GM18861 (cell line): Measurements from ENCODE around the gene MEGF10.

Experiments
- ATAC-seq: cut with Tn5 transposase; IDR thresholded peaks from one replicate; pipeline ENCODE4 v1.9.1; 2021; ENCODE audit not compliant: unreplicated experiment

Gene MEGF10

DNA sequence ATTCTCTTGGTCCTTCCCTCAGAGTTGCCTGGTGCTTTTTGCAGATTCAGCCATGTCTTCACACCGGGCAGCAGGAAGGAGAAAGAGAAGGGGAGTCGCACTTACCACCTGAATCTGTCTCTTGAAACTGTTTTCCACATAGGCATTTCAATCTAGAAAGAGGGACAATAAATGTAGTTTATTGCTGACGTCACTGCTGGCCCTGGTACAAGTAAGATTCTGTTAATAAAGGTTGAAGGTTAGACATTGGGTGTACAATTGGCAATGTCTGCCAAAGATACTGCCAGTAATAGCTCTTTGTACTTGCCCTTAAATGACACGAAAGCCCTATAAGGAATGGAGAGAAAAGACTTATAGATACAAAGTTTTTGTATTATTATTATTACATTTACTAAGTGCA is 72.8 kb downstream of the MEGF10 start:
- no peak for ATAC-seq

- ATAC-seq = no peak
These were observed 76.4 kb downstream of the MEGF10 start for GRCh38 chr5:127367029-127367428.

DNA sequence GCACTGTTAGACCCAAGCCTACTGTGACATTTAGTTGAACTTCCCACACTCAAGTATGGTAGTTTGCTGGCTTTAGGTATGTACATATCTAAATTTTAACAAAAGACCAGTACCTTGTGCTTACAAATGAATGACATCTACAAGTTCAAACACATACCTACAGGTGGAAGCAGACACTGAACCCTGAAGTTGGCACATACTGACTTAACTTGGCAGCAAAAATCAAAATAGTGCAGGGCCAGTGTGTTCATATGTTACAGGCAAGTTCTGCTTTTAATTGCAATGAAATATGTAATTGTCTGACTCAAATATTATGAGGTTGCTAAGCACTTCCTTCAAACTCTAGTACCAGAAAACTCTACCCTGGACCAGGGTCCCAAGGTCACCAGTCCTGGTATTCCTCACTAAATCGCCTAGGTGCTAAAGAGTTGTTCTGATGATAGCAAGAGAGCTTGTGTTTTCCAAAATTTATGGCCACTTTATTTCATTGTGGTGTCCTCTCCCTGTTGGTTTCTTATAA is 77.4 kb downstream of the MEGF10 start:
- ATAC-seq = no peak

- ATAC-seq = no peak
These were observed 79.2 kb downstream of the MEGF10 start for GRCh38 chr5:127369796-127370195.

DNA sequence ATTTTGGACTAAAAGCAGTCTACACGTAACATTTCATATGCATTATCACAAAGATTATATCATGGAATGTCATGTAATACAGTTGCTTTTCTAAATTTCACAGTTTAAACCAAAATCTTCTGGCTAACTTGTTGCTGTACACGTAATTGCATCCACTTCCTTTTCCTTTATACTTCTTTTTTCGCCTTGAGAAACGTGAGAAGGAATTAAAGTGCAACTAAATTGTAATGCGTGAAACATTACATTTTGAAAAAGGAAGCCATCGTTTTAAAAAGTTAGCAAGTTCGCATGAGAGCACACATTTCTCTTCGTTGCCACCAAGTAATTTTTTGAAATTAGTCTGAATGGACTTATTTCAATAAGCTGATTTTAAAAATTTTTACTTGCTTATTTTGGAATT is 80.0 kb downstream of the MEGF10 start:
- ATAC-seq = no peak

DNA sequence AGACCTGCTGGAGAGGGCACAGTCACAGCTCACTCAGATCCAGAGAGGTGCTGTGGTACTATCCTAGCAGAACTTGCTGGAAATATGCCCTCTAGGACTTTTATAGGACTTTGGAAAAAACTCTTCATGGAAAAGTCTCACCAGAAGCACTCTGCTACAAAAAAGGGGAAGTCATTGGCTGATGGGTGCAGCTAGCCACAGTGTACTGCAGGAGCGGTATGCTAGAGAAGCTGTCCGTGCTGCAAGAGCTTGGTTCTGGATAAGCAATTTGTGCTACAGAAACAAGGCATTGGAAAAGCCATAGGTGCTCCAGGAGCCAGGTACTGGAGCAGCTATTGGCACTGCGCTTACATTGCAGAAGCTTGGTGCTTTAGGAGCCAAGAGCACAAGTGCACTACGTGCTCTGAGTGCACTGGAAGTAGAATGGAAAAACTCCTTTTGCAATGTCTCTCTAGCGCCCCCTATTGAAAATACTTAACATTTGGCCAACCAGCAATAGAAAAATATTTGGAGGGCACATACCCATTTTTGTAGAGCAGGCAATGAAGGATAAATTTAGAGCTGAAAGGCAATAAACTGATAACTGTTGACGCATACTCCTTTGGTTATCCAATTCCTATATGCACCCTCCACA is 83.4 kb downstream of the MEGF10 start:
- ATAC-seq = no peak

GRCh38 chr5:127375124-127375523 is 84.5 kb downstream of the MEGF10 start:
- ATAC-seq = no peak

DNA sequence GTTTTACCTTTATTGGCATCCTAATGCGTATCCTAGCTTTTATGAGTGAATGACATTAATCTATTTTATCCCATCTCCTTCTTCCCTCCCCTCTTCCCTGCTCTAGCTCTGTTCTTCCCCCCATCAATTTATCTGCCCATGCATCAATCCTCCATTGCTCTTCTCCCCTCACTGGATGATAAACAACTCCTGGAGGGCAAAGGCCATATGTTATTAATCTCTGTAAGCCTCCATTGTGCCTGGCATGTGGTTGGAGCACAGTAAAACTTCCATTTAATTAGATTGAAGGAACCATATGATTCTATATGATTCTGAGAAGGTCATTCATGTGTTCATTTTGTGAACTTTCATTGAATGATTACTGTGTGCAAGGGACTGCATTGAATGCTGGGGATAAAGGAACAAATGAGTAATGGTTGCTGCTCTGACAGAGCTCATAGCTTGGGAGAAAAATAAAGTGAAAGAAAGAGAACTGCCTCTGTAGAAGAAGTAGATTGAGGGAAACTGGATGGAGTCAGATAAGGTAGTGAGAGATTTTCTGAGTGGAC is 85.0 kb downstream of the MEGF10 start:
- no peak for ATAC-seq

DNA sequence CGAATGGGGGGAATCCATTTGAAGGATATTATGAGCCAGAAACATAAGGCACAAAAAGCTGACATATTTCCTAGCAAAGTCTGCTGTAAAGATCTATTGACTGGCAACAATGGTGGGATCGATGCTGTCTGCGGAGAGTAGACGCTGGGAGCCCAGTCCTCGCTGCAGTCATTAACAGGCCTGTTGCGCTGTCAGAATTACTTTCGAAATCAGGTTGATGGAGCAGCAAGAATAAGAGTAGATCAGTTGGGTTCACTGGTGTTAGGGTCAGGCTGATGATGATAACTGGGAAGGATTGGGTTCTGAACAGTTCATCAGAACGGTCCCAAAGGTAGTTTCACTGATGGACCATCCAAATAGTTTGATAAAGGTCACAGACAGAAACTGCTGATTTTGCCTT is 87.1 kb downstream of the MEGF10 start:
- no peak for ATAC-seq

- no peak for ATAC-seq
These were observed 95.3 kb downstream of the MEGF10 start for GRCh38 chr5:127385936-127386335.

- ATAC-seq = no peak
These were observed 96.0 kb downstream of the MEGF10 start for GRCh38 chr5:127386557-127386956.

GRCh38 chr5:127389601-127390000 is 99.0 kb downstream of the MEGF10 start:
- ATAC-seq = no peak

GRCh38 chr5:127392762-127393161 is 102.2 kb downstream of the MEGF10 start:
- ATAC-seq = no peak

- no peak for ATAC-seq
These were observed 106.0 kb downstream of the MEGF10 start for GRCh38 chr5:127396490-127397155.

DNA sequence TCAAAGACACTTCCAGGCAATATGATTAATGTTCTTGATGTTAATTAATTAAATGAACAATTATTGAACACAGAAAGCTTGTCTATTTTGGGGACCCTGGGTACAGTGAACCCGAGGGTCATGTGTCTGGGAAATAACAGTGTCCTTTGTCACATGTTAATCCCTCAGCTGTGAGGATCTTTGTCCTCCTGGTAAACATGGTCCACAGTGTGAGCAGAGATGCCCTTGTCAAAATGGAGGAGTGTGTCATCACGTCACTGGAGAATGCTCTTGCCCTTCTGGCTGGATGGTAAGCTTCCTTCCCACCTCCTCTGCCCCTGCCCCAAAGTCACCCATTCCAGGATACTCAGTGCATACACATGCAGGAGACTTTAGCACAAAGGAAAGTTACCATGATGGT is 107.9 kb downstream of the MEGF10 start:
- no peak for ATAC-seq

DNA sequence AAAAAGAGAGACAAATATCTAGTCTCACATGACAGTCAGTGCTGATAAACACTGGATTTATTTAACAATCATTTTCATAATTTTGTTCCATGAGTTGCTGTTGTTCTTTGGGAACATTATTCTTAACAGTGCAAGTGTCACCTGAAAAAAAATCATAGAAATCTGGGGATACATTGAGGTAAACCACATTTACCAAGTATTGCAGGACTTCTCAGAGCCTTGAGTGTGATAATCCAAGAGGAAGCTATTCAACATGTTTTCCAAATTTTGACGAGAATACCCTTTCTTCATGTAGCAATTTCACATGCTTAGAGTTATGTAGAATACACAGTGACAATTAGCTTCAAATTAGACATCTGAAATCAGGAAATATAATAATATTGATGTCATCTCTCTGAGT is 108.5 kb downstream of the MEGF10 start:
- ATAC-seq = no peak

DNA sequence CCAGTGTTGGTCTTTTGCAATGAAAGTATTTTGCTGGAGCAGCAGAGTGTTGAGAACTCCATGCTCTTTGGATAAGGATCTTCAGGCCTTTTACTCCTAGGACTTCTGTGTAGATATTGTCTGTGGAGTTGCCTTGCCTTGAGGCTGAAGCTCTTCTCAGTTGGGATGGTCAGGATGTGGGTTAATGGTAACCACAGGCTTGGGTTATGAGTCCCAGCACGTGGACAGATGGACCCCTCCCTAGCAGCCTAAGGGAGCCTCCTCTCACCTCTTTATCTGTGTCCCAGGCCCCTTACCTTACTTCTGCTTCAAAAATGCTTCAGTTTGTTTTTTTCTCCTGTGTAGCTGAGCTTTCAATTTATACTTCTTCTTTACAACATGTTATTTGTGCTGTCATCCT is 109.9 kb downstream of the MEGF10 start:
- no peak for ATAC-seq

DNA sequence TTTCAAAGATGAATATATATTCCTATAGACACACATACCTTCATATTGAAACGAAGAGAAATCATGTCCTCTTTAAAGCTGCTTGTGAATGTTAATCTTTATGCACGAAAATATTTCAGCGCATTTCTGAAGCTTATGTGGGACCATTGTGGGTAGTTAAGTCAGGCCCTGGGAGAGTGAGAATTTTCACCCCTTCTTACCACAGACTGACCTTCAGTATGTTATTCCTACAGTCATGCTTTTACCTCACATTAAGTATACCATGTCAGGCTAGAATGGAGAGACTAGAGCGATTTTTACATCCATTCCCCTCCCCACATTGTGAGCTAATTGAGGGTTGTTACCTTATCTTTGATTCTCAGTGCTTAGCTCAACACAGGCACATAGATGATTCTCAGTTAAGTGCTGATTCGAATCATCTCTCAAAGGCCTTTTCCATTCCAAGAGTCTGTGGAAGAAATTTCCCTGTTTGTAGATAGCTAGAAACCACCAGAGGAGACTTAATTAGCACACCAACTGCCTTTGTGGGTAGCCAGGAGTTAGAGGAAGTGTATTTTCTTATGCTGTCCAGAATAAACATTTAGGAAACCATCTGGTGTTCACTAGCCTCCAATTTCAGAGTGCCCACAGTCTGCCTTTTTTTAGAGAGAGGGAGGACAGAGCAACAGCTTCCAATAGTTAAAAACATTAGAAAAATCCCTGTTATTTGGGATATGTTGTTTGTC is 110.5 kb downstream of the MEGF10 start:
- no peak for ATAC-seq

DNA sequence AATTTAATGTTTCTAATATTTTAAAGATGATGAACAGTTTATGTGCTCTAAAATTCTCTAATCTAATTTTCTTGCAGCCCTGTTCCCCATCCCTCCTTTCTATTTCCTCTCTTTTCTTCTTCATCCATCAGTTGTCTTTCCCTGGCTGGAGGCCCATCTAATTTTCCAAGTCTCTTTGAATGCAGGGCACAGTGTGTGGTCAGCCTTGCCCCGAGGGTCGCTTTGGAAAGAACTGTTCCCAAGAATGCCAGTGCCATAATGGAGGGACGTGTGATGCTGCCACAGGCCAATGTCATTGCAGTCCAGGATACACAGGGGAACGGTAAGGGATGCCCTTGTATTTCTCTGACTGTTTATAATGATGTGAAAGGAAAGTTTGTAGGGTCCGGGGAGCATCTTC is 111.8 kb downstream of the MEGF10 start:
- ATAC-seq = no peak

DNA sequence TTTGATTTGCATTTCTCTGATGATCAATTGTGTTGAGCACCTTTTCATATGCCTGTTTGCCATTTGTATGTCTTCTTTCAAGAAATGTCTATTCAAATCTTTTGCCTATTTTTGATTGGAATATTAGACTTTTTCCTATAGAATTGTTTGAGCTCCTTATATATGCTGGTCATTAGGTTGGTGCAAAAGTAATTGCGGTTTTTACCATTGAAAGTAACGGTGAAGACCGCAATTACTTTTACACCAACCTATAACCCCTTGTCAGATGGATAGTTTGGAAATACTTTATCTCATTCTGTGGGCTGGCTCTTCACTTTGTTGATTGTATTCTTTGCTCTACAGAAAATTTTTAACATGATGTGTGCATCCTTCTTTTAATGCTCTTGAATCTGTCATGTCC is 113.6 kb downstream of the MEGF10 start:
- ATAC-seq = no peak

DNA sequence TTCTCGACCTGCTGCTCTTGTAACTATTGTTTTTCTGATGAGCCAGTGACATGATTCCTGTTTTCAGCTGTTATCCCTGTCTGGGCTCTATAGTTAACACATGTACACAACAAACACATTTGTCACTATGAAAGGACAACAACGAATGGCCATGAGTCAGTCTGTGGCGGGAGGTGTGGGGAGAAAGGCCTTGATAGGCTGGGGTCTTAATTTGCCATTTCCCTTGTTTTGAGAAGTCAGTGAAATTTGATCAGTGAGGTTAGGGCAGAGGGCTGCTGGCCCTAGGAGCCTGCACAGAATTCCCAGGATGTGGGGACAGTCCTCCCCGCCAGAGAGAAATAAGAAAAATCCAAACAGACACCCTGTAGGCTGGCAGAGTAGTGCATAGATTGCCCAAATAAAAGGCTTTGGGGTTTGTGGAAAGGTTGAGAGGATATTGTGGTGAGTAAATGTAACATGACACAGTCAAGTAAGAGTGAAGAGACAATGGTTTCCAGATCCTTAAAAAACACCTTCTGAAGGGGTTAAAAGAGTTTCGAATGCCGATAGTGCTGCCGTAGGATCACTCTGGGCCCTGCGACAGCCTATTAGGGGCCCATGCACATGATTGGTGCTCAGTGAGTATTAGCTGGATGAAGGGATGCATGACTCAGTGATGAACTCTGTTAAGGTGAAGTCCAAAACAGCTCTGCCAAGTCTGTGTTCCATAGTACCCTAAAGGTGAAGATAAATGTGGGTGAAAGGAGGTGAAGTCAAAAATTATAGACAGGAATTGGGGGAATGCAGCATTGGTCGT is 115.9 kb downstream of the MEGF10 start:
- ATAC-seq = no peak
